ENCODE measurements around the gene PRSS3. TPM values are rescaled to one million over a fixed set of nuclear protein-coding genes. Genes with fewer than 3 reads are reported as not detected.

PRSS3 gene
- total RNA-seq, 1 experiment from 2014 or later: 66.3 TPM

DNA sequence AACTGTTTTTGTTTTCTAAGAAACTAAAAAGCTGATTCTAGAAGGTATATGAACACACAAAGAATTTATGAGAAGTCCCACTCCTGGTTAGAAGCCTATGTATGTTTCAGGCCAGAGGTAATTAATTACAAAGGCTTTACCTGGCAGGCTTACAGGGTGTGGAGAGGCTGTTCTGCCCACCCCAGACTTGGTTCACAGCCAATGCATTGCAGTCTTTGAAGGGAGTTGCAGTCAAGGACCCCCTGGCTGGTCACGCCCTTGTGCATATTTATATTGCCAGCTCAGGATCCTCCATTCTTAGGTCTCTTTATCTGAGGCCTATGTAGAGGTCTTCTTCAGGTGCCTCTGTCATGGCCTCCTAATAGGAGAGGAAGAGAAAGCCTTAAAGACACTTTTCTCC lies 13.6 kb upstream of the PRSS3 start:
- Histone ChIP-seq H3K4me1 (ENCODE audit: control insufficient read depth in 1 of 2, insufficient read depth in 2 of 2, low read length in 2 of 2) (peaks cover 0 to 14% of the 10 kb centered on the region in 2 experiments; a peak in 2 of 4 replicates), H3K9me3 (ENCODE audit: control insufficient read depth in 1 of 2, insufficient read depth in 1 of 2, low read depth in 1 of 2, low read length in 2 of 2) (no peaks in the 10 kb centered on the region), H4K20me1 (ENCODE audit: insufficient read depth) (no peaks in the 10 kb centered on the region), H3K4me3 (replicated peaks in 1 of 2; ENCODE audit: low read depth in 1 of 2, low read length in 2 of 2) (no peak overlapping the region), H3K9ac (ENCODE audit: low read length) (no peak overlapping the region), H3K79me2 (ENCODE audit: insufficient read depth, low read length) (no peaks in the 10 kb centered on the region), H3K27ac (ENCODE audit: low read depth, low read length) (no peak overlapping the region), H3K9me2 (ENCODE audit: insufficient read depth) (no peaks in the 10 kb centered on the region), H3K36me3 (ENCODE audit: control insufficient read depth in 1 of 2, insufficient read depth in 2 of 2, low read length in 2 of 2) (no peaks in the 10 kb centered on the region), H3K4me2 (ENCODE audit: low read length) (no peak overlapping the region), H2AFZ (ENCODE audit: low read depth, low read length, poor library complexity, severe bottlenecking) (no peak overlapping the region), H3K27me3 (ENCODE audit: insufficient read depth, low read length) (no peaks in the 10 kb centered on the region)
- no peak for DNase-seq (ENCODE audit: low read depth, low spot score)
- TF ChIP-seq, protein P1, sequence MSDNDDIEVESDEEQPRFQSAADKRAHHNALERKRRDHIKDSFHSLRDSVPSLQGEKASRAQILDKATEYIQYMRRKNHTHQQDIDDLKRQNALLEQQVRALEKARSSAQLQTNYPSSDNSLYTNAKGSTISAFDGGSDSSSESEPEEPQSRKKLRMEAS (IDR thresholded peaks at IDR 0.05): no peak
- TF ChIP-seq ZFX (IDR thresholded peaks at IDR 0.05) (no peak), POLR2A (IDR thresholded peaks at IDR 0.05; ENCODE audit: borderline replicate concordance, extremely low read depth, insufficient read depth, insufficient read length) (no peak), ELF1 (IDR thresholded peaks at IDR 0.05; ENCODE audit: borderline replicate concordance, low read depth) (no peak), CEBPB (IDR thresholded peaks at IDR 0.05; ENCODE audit: low read depth) (no peak), SRF (IDR thresholded peaks at IDR 0.05; ENCODE audit: low read depth) (no peak), CBX3 (IDR thresholded peaks at IDR 0.05; ENCODE audit: low read depth) (no peak), JUND (IDR thresholded peaks at IDR 0.05) (no peak), FOSL1 (IDR thresholded peaks at IDR 0.05; ENCODE audit: low read depth) (no peak), EGR1 (IDR thresholded peaks at IDR 0.05; ENCODE audit: low read depth) (no peak), POLR2AphosphoS5 (IDR thresholded peaks at IDR 0.05; ENCODE audit: low read depth, low read length) (no peak), SP1 (IDR thresholded peaks at IDR 0.05; ENCODE audit: low read depth) (no peak)
- TF ChIP-seq, protein P2, sequence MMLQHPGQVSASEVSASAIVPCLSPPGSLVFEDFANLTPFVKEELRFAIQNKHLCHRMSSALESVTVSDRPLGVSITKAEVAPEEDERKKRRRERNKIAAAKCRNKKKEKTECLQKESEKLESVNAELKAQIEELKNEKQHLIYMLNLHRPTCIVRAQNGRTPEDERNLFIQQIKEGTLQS (IDR thresholded peaks at IDR 0.05): no peak
- TF ChIP-seq, protein P3, sequence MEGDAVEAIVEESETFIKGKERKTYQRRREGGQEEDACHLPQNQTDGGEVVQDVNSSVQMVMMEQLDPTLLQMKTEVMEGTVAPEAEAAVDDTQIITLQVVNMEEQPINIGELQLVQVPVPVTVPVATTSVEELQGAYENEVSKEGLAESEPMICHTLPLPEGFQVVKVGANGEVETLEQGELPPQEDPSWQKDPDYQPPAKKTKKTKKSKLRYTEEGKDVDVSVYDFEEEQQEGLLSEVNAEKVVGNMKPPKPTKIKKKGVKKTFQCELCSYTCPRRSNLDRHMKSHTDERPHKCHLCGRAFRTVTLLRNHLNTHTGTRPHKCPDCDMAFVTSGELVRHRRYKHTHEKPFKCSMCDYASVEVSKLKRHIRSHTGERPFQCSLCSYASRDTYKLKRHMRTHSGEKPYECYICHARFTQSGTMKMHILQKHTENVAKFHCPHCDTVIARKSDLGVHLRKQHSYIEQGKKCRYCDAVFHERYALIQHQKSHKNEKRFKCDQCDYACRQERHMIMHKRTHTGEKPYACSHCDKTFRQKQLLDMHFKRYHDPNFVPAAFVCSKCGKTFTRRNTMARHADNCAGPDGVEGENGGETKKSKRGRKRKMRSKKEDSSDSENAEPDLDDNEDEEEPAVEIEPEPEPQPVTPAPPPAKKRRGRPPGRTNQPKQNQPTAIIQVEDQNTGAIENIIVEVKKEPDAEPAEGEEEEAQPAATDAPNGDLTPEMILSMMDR (IDR thresholded peaks at IDR 0.05 in 2 of 3, conservative IDR thresholded peaks at IDR 0.05 in 1 of 3; ENCODE audit: borderline replicate concordance in 1 of 3, insufficient read depth in 1 of 3, low read depth in 2 of 3, low read length in 2 of 3): no peak
- TF ChIP-seq, protein P4, sequence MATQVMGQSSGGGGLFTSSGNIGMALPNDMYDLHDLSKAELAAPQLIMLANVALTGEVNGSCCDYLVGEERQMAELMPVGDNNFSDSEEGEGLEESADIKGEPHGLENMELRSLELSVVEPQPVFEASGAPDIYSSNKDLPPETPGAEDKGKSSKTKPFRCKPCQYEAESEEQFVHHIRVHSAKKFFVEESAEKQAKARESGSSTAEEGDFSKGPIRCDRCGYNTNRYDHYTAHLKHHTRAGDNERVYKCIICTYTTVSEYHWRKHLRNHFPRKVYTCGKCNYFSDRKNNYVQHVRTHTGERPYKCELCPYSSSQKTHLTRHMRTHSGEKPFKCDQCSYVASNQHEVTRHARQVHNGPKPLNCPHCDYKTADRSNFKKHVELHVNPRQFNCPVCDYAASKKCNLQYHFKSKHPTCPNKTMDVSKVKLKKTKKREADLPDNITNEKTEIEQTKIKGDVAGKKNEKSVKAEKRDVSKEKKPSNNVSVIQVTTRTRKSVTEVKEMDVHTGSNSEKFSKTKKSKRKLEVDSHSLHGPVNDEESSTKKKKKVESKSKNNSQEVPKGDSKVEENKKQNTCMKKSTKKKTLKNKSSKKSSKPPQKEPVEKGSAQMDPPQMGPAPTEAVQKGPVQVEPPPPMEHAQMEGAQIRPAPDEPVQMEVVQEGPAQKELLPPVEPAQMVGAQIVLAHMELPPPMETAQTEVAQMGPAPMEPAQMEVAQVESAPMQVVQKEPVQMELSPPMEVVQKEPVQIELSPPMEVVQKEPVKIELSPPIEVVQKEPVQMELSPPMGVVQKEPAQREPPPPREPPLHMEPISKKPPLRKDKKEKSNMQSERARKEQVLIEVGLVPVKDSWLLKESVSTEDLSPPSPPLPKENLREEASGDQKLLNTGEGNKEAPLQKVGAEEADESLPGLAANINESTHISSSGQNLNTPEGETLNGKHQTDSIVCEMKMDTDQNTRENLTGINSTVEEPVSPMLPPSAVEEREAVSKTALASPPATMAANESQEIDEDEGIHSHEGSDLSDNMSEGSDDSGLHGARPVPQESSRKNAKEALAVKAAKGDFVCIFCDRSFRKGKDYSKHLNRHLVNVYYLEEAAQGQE (IDR thresholded peaks at IDR 0.05; ENCODE audit: low read depth): no peak
- no TSS peak for BruUV-seq (replicated peaks)
- ChIA-PET POLR2A (no interaction called here), CTCF (no interaction called here), RAD21 (ENCODE audit: low non-redundant PET in 1 of 2, low total read pairs in 2 of 2, uncharacterized antibody in 2 of 2, unreplicated experiment in 2 of 2) (no interaction called here)
- intact Hi-C loops (cut with micrococcal nuclease): no loop called here
- no peak for ATAC-seq
